Small intestine (tissue), 7 donors: Measurements from ENCODE around the gene FBXO34. TPM values are rescaled to one million over a fixed set of nuclear protein-coding genes. Genes with fewer than 3 reads are reported as not detected.

Source experiments
- DNase-seq, 2 donors: peaks; one replicate each; pipeline versions ENCODE4 v3.0.0 to v3.0.0-alpha.2; 2013
- FAIRE-seq: peaks from 2 replicates; lab custom pipeline; 2012; peaks lifted over from hg19 to GRCh38; lab: Jason Lieb, UNC
- H3K27ac ChIP-seq, 3 donors: one replicate each; pipeline ENCODE4 v1.5.1; 2013; ENCODE audit warnings: low read length in 2 of 3, mild to moderate bottlenecking in 2 of 3, control low read depth in 1 of 3, inconsistent platforms in 1 of 3, low read depth in 1 of 3, moderate library complexity in 1 of 3
- H3K27me3 ChIP-seq, 3 donors: one replicate each; pipeline ENCODE4 v1.6.1; 2013; ENCODE audit warnings: low read length in 3 of 3, inconsistent platforms in 1 of 3; ENCODE audit not compliant: control insufficient read depth in 3 of 3, insufficient read depth in 3 of 3
- H3K36me3 ChIP-seq, 3 donors: one replicate each; pipeline ENCODE4 v1.6.1; 2013; ENCODE audit warnings: low read length in 3 of 3, inconsistent platforms in 1 of 3, low read depth in 1 of 3, mild to moderate bottlenecking in 1 of 3, moderate library complexity in 1 of 3; ENCODE audit not compliant: control insufficient read depth in 3 of 3, insufficient read depth in 2 of 3
- H3K4me1 ChIP-seq, 3 donors: one replicate each; pipeline ENCODE4 v1.6.1; 2013; ENCODE audit warnings: low read length in 2 of 3, inconsistent platforms in 1 of 3, low read depth in 1 of 3, mild to moderate bottlenecking in 1 of 3, moderate library complexity in 1 of 3; ENCODE audit not compliant: control insufficient read depth in 3 of 3, insufficient read depth in 2 of 3
- H3K4me3 ChIP-seq, 3 donors: one replicate each; pipeline ENCODE4 v1.5.1; 2013; ENCODE audit warnings: low read length in 3 of 3, control low read depth in 1 of 3, inconsistent platforms in 1 of 3, low read depth in 1 of 3, mild to moderate bottlenecking in 1 of 3, moderate library complexity in 1 of 3
- H3K9me3 ChIP-seq, 2 donors: one replicate each; pipeline ENCODE4 v1.6.1; 2013; ENCODE audit warnings: low read depth in 1 of 2, low read length in 1 of 2; ENCODE audit not compliant: control insufficient read depth in 2 of 2, insufficient read depth in 1 of 2
- WGBS, 3 donors: extraction: QIAGEN DNeasy Blood & Tissue Kit; methylation state at CpG; one replicate each; pipeline ENCODE4 v1.1.7; 2013; 5-methylcytosine and 5-hydroxymethylcytosine counted together
- polyA plus RNA-seq, 4 donors: library from polyadenylated mRNA; stranded (reverse) in 3 of 4; unstranded in 1 of 4; fragments of 200-250 nt in 3 of 4; fragments of 120-200 nt in 1 of 4; gene quantifications; one replicate each; pipeline versions ENCODE4 v1.2.1 to v1.2.3, GENCODE V29; 2013
- donor health status: healthy with polysubstance abuse.
- donor health status: control.
- donor health status: control.
- donor health status: Bipolar disorder and iron deficiency.
- donor health status: healthy.

Gene FBXO34
- polyA plus RNA-seq, 4 donors = 13.5 to 30.1 (median 14.9) TPM

DNA sequence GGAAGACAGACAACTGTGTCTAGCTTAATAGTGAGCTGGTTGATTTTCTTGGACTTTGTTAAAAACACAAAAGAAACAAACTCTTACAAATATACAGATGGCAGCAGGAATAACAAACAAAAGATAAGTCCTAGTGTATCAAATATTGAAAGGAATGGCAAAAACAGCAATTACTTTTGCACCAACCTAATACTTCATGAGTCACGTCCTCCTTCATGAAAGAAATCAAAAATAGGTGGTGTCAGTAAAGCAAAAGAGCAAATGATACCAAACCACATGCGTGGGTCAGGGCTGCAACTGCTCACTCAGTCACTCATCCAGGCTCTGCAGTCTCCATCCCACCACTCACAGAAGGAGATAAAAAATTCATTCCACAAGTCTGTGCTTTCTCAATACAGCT is 128.6 kb downstream of the FBXO34 start:
- no peak for DNase-seq
- FAIRE-seq = no peak
- H3K27me3 ChIP-seq = no peaks in the 10 kb centered on the region
- H3K4me1 ChIP-seq = no peaks in the 10 kb centered on the region
- 60 to 68% (median 66%) methylated on average over 2 of the region's 2 CpGs for WGBS, 3 donors
- no peak overlapping the region for H3K27ac ChIP-seq
- H3K9me3 ChIP-seq = no peaks in the 10 kb centered on the region
- peaks cover 0 to 4% (median 3%) of the 10 kb centered on the region in 3 donors for H3K36me3 ChIP-seq
- no peak overlapping the region for H3K4me3 ChIP-seq

- H3K27me3 ChIP-seq = no peaks in the 10 kb centered on the region
- WGBS, 3 donors = 80 to 89% (median 88%) methylated on average over 6 of the region's 6 CpGs
- H3K27ac ChIP-seq = no peak overlapping the region
- FAIRE-seq (no peak), DNase-seq (no peak)
- no peak overlapping the region for H3K4me3 ChIP-seq
- no peaks in the 10 kb centered on the region for H3K4me1 ChIP-seq
- H3K36me3 ChIP-seq = peaks cover 0 to 3% (median 0%) of the 10 kb centered on the region in 3 donors
- no peaks in the 10 kb centered on the region for H3K9me3 ChIP-seq
These were observed 130.5 kb downstream of the FBXO34 start for GRCh38 chr14:55401751-55402150.

Other genes starting within 250 kb of the FBXO34 start
- 1 to 10 TPM in 2 of 4 donors, under 1 TPM in 2; 0.45 to 9.7 (median 2.0) TPM for gene WDHD1, start 244.3 kb upstream of the FBXO34 start, polyA plus RNA-seq
- gene SOCS4, start 244.2 kb upstream of the FBXO34 start, polyA plus RNA-seq = 10 to 100 TPM in 2 of 4 donors, 1 to 10 TPM in 2; 4.8 to 11.1 (median 10.0) TPM
- gene MAPK1IP1L, start 219.8 kb upstream of the FBXO34 start, polyA plus RNA-seq = 10 to 100 TPM; 24.3 to 80.6 (median 31.4) TPM
- 1,000 to 10,000 TPM in 3 of 4 donors, 100 to 1,000 TPM in 1; 593 to 2,279 (median 1,750) TPM for gene LGALS3, start 142.2 kb upstream of the FBXO34 start, polyA plus RNA-seq
- gene DLGAP5, start 79.8 kb upstream of the FBXO34 start, polyA plus RNA-seq = 10 to 100 TPM in 2 of 4 donors, 1 to 10 TPM in 1, under 1 TPM in 1; 0.81 to 13.2 (median 6.6) TPM
- gene ATG14, start 140.4 kb downstream of the FBXO34 start, polyA plus RNA-seq = 10 to 100 TPM in 1 of 4 donors, 1 to 10 TPM in 3; 3.5 to 19.8 (median 5.9) TPM
- under 1 TPM in 1 of 4 donors, not detected in 3; 0.35 TPM for gene TBPL2, start 169.2 kb downstream of the FBXO34 start, polyA plus RNA-seq